A549 treated with CpdA at 1 μM for 4 hours (cell line): ENCODE measurements around the gene NLRP13. TPM values are rescaled to one million over a fixed set of nuclear protein-coding genes. Genes with fewer than 3 reads are reported as not detected.

Source experiments
- total RNA-seq: library from RNA; stranded (reverse); fragments of 200-300 nt; extraction: Qiagen RNA extraction; gene quantifications from 5 replicates; pipeline ENCODE4 v1.2.3, GENCODE V29; 2022; ENCODE audit warnings: low read depth

NLRP13 gene
- not detected in 5 replicates for total RNA-seq

GRCh38 chr19:55931936-55932386 lies at the start of gene NLRP13:
Gene NLRP13, minus strand, starts transcription at chr19:55932336. Its CDS starts 25 bp downstream, at chr19:55932311.

GRCh38 chr19:55947532-55947931 lies 15.4 kb upstream of the NLRP13 start, which contains the start of gene NLRP8:
Gene NLRP8, plus strand, starts transcription at chr19:55947832.

Other genes with a start within 250 kb of the NLRP13 start
- not detected in 5 replicates for gene NLRP9, start 193.9 kb downstream of the NLRP13 start, total RNA-seq
- gene RFPL4A, start 173.2 kb downstream of the NLRP13 start, total RNA-seq = 0.37 to 0.58 TPM (median 0.42 TPM) in 5 replicates
- gene RFPL4AL1, start 163.2 kb downstream of the NLRP13 start, total RNA-seq = not detected in 5 replicates
- 0.01 to 0.06 TPM (median 0.06 TPM) in 3 of 5 replicates, not detected in the others for gene NLRP11, start 100.3 kb downstream of the NLRP13 start, total RNA-seq
- not detected in 5 replicates for gene NLRP4, start 95.8 kb downstream of the NLRP13 start, total RNA-seq
- gene NLRP8, start 15.5 kb upstream of the NLRP13 start, total RNA-seq = not detected in 5 replicates
- not detected in 5 replicates for gene NLRP5, start 54.4 kb upstream of the NLRP13 start, total RNA-seq
- 24.6 to 49.2 TPM (median 45.2 TPM) in 5 replicates for gene ZNF787, start 189.0 kb upstream of the NLRP13 start, total RNA-seq
- gene ZNF444, start 209.0 kb upstream of the NLRP13 start, total RNA-seq = 17.0 to 32.9 TPM (median 30.4 TPM) in 5 replicates
- not detected in 5 replicates for gene GALP, start 243.7 kb upstream of the NLRP13 start, total RNA-seq